ENCODE data around the gene GYPA.

The GYPA gene

GRCh38 chr4:144171697-144172096 is 31.2 kb upstream of the GYPA start:
- Histone ChIP-seq H3K27me3 (replicated peaks; ENCODE audit: insufficient read depth, low read length) (no peaks in the 10 kb centered on the region), H2AFZ (ENCODE audit: low read length) (no peak overlapping the region), H3F3A (ENCODE audit: insufficient read depth, low read length) (no peaks in the 10 kb centered on the region), H3K79me2 (ENCODE audit: low read length) (no peaks in the 10 kb centered on the region), H3K9ac (ENCODE audit: low read length) (no peak overlapping the region), H3K9me3 (replicated peaks; ENCODE audit: insufficient read depth, low read length) (no peaks in the 10 kb centered on the region), H3K36me3 (replicated peaks; ENCODE audit: insufficient read depth, low read length) (no peaks in the 10 kb centered on the region), H3K27ac (ENCODE audit: low read length) (no peak overlapping the region), H4K20me1 (ENCODE audit: insufficient read depth, low read length) (no peaks in the 10 kb centered on the region), H3K4me3 (ENCODE audit: low read length) (no peak overlapping the region), H3K4me2 (ENCODE audit: low read depth, low read length) (no peak overlapping the region), H3K4me1 (ENCODE audit: low read length) (no peaks in the 10 kb centered on the region), H3K9me2 (replicated peaks; ENCODE audit: insufficient read depth, low read length) (no peaks in the 10 kb centered on the region)
- TF ChIP-seq EZH2phosphoT487 (IDR thresholded peaks at IDR 0.05; ENCODE audit: low read length) (no peak), CTCF (IDR thresholded peaks at IDR 0.05; ENCODE audit: low read length) (no peak), EZH2 (optimal IDR thresholded peaks at IDR 0.05; ENCODE audit: low read depth, low read length) (no peak)
- no peak for DNase-seq

- Histone ChIP-seq H3K4me1 (ENCODE audit: low read length) (no peaks in the 10 kb centered on the region), H3K27ac (ENCODE audit: low read length) (no peak overlapping the region), H3K9me3 (replicated peaks; ENCODE audit: insufficient read depth, low read length) (no peaks in the 10 kb centered on the region), H4K20me1 (ENCODE audit: insufficient read depth, low read length) (no peaks in the 10 kb centered on the region), H3K36me3 (replicated peaks; ENCODE audit: insufficient read depth, low read length) (no peaks in the 10 kb centered on the region), H3K9ac (ENCODE audit: low read length) (no peak overlapping the region), H2AFZ (ENCODE audit: low read length) (no peak overlapping the region), H3K4me2 (ENCODE audit: low read depth, low read length) (no peak overlapping the region), H3K9me2 (replicated peaks; ENCODE audit: insufficient read depth, low read length) (no peaks in the 10 kb centered on the region), H3K27me3 (replicated peaks; ENCODE audit: insufficient read depth, low read length) (no peaks in the 10 kb centered on the region), H3F3A (ENCODE audit: insufficient read depth, low read length) (no peaks in the 10 kb centered on the region), H3K4me3 (ENCODE audit: low read length) (no peak overlapping the region), H3K79me2 (ENCODE audit: low read length) (no peaks in the 10 kb centered on the region)
- no peak for DNase-seq
- no peak for TF ChIP-seq EZH2 (optimal IDR thresholded peaks at IDR 0.05; ENCODE audit: low read depth, low read length)
- TF ChIP-seq EZH2phosphoT487 (IDR thresholded peaks at IDR 0.05; ENCODE audit: low read length): no peak
- TF ChIP-seq CTCF (IDR thresholded peaks at IDR 0.05; ENCODE audit: low read length): no peak
These were observed 28.7 kb upstream of the GYPA start for GRCh38 chr4:144169211-144169610.

- Histone ChIP-seq H3K27ac (ENCODE audit: low read length) (no peak overlapping the region), H3K9ac (ENCODE audit: low read length) (no peak overlapping the region), H4K20me1 (ENCODE audit: insufficient read depth, low read length) (no peaks in the 10 kb centered on the region), H3F3A (ENCODE audit: insufficient read depth, low read length) (no peaks in the 10 kb centered on the region), H3K9me2 (replicated peaks; ENCODE audit: insufficient read depth, low read length) (no peaks in the 10 kb centered on the region), H2AFZ (ENCODE audit: low read length) (no peak overlapping the region), H3K4me2 (ENCODE audit: low read depth, low read length) (no peak overlapping the region), H3K27me3 (replicated peaks; ENCODE audit: insufficient read depth, low read length) (no peaks in the 10 kb centered on the region), H3K9me3 (replicated peaks; ENCODE audit: insufficient read depth, low read length) (no peaks in the 10 kb centered on the region), H3K79me2 (ENCODE audit: low read length) (no peaks in the 10 kb centered on the region), H3K4me3 (ENCODE audit: low read length) (no peak overlapping the region), H3K4me1 (ENCODE audit: low read length) (no peaks in the 10 kb centered on the region), H3K36me3 (replicated peaks; ENCODE audit: insufficient read depth, low read length) (no peaks in the 10 kb centered on the region)
- DNase-seq: no peak
- TF ChIP-seq CTCF (IDR thresholded peaks at IDR 0.05; ENCODE audit: low read length) (no peak), EZH2 (optimal IDR thresholded peaks at IDR 0.05; ENCODE audit: low read depth, low read length) (no peak), EZH2phosphoT487 (IDR thresholded peaks at IDR 0.05; ENCODE audit: low read length) (no peak)
These were observed 13.5 kb upstream of the GYPA start for GRCh38 chr4:144154044-144154443.
